Measurements from ENCODE around the gene HID1.
A peak's percentile ranks its signal among the peaks of the same experiment; 100 is the strongest.

The HID1 gene

GRCh38 chr17:74964988-74965622, 7.5 kb downstream of the HID1 start:
- DNase-seq: no peak

DNA sequence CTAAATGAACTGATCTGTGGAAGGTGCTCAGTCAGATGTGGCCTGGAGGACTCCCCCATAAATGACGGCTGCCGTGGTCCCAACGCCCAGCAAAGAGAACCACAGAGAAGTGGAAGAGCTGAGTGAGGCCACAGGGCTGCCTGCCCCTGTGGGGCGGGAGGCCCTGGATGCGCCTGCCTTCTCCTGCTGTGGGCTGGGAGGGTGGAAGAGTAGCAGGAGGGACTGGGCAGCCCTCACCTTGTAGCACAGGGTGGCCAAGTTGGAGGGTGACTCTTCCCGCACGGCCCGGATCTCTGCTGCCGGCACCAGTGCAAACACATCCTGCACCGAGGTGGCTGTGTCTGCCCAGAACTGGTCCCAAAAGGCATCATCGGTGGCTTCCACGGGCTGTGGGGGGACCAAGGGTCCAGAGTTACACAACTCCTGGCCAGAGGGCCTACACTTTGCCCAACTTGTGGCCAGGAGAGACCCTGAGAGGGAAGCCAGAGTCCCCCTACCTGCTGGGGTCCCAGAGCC, 8.3 kb downstream of the HID1 start:
- DNase-seq: no peak

GRCh38 chr17:74963656-74964055, 8.9 kb downstream of the HID1 start:
- no peak for DNase-seq

DNA sequence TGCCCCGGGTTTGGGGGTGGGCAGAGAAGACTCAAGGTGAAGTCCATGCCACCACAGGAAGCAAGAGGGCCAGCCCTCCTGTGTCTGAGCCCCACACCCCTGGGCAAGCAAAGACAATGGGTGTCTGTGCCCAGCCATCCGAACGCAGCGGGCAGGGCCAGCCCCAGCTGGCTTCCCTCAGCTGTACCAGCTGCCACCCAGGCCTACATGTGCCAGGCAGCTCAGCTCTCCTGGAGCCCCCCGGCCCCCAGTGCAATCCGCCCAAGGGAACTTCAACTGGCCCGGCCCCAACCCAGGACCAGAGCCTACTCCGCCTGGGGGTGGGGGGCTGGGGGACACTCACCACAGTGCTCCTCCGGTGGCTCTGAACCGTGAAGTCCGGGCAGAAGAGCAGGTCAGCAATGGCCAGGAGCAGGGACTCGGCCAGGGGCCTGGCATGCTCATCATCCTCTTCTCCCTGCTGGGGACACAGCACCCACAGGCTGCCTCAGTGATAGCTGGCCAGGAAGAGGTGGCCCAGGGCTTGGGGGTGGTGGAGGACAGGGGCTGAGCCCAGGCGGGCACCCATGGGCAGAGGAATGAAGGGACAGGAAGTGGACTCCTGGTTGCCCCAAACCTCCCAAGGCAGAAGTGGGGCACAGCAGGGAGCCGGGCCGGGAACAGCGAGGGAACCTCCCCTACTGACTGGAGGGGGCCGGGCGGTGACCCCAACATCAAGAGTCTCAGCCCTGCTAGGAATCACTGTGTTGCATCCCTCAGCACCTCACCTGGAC, 9.8 kb downstream of the HID1 start:
- no peak for DNase-seq

- DNase-seq: peak; percentile 62
Measured at GRCh38 chr17:74961657-74962350, 10.8 kb downstream of the HID1 start.

- DNase-seq: peak; percentile 41
Measured at GRCh38 chr17:74960570-74961342, 11.8 kb downstream of the HID1 start.

DNA sequence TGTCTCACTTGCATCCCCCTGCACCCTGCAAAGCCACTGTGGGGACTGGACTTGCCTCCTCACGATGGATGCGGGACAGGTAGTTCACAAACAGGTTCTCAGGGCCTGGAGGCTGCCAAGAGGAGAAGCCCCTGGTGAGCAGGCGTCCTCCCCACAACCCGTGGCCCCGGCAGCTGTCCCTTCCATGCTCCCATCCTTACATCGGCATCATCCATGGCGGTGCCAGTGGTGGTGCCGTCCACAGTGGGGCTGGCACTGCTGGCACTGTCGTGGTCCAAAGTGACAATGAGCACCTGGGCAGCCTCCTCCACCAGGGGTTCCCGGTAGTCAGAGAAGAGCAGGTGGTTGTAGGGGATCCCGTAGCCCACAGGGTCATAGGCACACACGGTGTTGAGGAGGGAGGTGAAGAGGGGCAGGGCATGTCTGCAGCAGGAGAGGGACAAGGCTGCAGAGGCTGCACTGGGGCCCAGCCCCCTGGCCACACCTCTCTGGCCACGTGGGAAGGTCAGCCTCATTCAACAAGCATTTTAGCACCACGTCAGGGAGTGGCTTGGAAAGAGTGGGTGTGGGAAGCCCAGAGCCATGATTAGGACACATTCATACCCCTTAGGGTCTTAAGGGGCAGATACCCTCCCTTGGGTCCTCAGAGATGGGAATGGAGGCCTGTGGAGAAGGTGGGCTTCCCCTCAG, 12.6 kb downstream of the HID1 start:
- DNase-seq: no peak

GRCh38 chr17:74957935-74958740, 14.4 kb downstream of the HID1 start:
- DNase-seq: no peak

GRCh38 chr17:74956093-74956492, 16.5 kb downstream of the HID1 start:
- no peak for DNase-seq

DNA sequence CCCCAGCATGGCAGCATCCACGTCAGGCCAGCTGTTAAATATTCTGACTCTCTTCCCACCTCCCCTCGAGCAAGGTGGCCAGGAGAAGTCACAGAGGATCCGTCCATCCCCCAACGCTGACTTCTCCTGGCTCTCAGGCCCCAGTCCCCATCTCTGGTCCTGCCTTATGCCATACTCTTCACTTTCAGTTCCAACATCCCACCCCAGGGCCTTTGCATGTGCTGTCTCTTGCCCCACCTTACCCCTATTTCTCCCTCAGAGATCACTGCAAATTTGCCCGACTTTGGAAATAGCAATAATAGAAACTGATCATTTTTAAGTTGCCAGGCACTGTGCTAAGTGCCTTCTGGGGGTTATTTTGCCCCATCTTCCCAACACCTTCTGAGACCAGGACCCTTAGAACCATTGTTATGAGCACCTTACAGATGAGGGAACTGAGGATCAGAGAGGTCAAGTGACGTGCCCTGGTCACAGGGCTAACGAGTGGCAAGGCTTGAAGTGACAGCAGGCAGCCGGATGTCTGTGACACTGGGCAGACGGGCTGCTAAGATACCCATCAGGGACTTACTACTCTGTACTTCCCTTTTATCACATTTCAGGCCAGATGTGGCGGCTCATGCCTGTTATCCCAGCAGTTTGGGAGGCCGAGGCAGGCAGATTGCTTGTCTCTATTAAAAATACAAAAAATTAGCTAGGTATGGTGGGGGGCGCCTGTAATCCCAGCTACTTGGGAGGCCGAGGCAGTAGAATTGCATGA, 17.7 kb downstream of the HID1 start:
- DNase-seq: no peak

- DNase-seq: no peak
Measured at GRCh38 chr17:74954115-74954514, 18.4 kb downstream of the HID1 start.

DNA sequence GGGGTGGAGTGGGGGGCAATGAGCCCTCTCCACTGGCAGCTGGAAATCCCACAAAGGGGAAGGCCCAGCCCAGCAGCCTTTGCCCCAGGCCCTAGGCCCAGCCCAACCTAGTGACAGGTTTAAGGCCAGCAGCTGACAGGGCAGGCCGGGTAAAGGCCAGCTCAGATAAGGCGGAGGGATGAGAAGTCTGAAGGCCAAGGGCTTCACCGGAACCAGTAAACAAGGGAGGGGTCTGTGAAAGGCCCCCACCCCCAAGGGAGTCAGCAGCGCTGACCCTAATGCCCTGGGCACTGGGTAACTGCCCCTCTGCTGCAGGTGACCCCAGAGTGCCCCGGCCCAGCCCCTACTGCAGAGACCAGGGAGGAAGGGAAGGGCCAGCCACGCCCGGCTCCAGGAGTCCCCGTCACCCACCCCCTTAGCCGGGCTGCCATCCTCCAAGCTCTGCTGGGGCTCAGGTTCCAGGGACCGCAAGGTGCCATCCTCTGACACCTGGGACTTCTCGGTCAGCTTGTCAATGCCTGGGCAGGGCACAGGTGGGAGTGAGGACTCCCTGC, 19.3 kb downstream of the HID1 start:
- no peak for DNase-seq

DNA sequence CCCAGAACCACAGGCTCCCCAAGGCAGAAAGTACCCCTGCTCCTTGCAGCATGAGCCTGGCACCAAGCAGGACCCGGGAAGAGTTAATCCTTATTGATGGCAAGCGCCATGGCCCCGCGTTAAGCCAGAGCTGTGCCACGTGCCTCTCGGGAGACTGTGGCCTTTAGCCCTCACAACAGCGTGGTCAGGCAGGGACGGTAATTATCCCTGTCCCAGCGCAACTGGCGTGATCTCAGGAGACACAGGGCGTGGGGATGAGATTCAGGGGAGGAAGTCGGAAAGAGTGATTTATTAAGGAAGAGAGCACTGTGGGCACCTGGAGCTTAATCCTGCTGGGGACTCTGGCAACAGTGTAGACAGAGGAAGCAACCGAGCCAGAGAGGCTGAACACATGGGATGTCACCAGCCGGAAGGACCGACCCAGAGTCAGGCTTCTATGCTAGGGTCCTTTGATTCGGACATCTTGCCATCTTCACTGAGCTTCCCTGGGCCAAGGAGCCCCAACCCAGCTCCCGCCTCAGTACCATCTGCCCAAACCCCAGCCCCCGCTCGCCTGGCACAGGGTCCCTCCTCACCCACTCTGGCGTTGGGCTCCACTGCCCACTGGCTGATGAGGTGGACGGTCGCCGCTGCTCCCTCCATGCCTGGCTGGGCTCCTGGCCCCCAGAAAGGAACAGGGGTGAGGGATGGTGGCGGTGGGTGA, 20.0 kb downstream of the HID1 start:
- no peak for DNase-seq

DNA sequence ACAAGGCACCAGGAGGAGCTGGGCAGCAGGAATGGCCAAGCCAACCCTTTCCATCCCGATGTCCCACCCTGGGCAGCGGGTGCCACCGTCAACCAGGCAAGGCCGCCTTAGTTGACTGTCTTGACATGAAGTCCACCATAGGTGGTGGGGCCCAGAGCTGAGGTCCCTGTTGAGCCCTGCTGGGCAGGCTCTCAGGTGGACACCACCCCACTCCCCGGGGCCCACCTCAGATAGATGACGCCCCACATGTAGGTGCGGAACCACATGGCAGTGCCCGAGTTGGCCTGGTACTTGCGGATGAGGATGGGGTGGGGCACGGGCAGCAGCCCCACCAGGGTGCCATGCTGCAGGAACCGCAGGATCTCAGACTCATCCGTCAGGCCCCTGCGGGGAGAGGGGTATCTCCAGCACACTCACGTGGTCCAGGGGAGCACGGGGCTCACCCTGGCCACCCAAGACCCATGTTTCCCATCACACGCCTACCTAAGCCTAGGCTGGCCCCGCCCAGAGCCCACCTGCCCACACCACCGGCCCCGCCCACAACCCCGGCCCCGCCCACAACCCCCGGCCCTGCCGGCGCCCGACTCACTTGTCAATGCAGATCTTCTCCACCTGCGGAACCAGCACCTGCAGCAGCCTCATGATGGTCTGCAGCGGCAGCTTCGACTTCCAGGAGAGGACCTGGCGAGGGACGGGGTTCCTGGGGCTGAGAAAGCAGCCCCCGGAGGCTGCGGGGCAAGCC, 20.7 kb downstream of the HID1 start:
- no peak for DNase-seq

DNA sequence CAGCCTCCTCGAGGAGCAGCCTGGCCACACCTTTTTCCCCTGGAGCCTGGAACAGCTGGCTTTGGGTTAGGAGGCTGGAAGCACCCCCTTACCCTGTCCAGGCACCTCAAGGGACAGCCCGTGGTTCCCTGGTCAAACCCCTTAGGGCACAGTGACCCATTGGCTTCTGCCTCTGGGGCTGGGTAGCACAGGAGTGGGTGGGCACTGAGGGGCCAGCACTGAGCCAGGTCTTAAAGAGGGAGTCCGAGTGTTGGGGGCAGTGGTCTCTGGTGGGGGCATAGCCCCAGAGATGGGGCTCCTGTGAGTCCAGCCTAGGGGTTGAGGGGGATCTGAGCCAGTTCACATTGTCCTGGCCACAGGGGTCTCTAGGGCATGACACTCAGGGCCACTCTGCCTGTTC, 21.5 kb downstream of the HID1 start:
- no peak for DNase-seq

DNA sequence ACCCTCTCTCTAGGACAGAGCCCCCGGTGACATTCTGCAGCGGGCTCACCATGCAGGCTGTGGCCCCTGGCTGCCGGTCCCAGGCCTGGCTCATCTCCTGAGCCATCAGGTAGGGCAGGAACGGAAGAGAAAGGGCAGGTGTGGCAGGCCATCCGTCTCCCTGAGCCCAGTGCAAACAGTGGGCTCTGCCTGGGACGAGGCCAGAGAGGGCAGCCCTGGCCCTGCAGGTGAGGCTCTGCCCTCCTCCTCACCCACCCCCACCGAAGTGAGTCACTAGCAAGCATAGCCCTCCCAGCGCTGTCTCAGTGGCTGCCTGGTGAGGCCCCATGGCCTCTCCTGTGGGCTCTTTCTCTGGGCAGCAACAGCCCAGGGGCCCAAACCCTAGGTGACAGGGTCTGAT, 22.4 kb downstream of the HID1 start:
- no peak for DNase-seq

DNA sequence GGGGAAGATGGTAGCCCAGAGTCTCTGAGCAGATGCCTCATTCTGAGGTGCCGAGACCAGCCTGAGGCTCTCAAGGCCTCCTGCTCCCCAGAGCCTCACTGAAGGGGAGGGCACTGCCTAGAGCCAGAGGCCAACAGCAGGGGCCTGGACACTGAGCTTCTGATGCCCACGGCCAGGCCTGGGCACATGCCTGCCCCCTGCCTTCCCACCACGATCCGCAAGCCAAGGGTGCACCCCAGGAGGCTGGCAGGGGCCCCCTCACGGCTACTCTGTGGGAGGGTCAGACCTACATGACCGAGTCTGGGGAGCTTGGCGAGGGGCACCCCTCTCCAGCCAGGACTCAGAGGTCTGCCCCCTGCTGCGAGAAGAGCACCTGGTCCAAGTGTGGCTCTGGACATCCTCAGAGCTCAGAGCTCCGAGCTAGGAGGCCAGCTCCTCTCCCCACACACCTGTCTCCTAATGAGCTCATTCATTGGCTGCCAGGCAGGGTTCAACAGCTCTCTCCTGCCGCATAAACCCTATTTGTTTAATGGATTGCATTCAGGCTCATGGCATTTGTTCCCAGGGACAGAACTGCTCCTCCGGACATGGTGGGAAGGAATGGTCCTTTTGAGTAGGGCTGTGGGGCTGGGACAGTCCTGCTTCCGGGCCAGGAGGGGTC, 23.0 kb downstream of the HID1 start:
- DNase-seq: no peak

DNA sequence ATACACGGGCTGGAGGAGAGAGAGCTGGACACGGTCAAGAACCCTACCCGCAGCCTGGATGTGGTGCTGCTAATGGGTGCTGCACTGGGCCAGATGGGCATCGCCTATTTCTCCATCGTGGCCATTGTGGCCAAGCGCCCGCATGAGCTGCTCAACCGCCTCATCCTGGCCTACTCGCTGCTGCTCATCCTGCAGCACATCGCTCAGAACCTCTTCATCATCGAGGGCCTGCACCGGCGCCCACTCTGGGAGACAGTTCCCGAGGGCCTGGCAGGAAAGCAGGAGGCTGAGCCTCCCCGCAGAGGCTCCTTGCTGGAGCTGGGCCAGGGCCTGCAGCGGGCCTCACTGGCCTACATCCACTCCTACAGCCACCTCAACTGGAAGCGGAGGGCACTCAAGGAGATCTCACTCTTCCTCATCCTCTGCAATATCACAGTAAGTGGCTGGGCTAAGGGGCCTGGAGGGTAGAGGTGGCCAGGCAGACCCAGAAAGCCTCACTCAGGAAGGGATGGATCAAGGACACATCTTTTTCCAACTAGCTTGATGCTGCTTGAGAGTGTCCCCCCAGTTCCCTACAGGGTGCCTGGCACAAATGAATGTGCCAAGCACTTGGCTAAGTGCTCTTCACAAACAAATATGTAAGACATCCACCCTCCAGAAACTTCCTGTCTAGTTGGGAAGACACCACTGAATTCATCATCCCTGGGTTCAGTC, 25.4 kb downstream of the HID1 start:
- no peak for DNase-seq
